NCI-H1930 (cell line): ENCODE data around the gene ZNF512B.

Experiments
- DNase-seq, 2 experiments: peaks; one replicate each; lab custom pipeline; 2025; lab: John Stamatoyannopoulos, UW

The ZNF512B gene

DNA sequence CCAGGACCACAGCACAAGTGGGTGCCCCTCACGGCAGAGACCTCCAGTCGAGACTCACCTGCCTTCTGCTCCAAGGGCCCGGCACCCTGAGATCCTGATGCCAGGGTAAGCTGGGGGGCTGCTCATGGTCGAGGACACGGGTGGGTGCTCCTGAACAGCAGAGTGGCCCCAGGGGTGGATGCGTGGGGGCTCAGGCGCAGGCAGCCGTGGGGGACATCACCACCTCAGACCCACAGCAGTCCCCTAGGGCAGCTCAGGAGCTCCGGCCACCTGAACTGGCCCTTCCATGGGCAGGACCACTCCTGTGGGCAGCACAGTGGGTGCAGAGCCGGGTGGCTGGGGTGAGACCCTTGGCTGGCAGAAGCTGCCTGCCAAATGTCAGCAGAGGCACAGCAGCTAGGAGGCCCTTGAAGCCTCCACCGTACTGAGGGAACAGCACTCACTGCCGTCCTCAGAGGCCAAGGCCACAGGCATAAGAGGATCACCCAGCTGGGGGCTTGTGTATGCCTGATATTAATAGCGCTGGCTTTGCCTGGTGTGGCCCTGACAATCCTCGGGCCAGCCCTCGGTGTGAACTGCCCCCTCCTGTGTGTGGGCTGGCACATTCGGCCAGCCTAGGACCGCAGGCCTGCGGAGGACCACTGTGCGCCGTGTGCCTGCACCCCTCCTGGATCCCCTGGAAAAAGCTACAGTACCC is 18.9 kb downstream of the ZNF512B start:
- no peak for DNase-seq

DNA sequence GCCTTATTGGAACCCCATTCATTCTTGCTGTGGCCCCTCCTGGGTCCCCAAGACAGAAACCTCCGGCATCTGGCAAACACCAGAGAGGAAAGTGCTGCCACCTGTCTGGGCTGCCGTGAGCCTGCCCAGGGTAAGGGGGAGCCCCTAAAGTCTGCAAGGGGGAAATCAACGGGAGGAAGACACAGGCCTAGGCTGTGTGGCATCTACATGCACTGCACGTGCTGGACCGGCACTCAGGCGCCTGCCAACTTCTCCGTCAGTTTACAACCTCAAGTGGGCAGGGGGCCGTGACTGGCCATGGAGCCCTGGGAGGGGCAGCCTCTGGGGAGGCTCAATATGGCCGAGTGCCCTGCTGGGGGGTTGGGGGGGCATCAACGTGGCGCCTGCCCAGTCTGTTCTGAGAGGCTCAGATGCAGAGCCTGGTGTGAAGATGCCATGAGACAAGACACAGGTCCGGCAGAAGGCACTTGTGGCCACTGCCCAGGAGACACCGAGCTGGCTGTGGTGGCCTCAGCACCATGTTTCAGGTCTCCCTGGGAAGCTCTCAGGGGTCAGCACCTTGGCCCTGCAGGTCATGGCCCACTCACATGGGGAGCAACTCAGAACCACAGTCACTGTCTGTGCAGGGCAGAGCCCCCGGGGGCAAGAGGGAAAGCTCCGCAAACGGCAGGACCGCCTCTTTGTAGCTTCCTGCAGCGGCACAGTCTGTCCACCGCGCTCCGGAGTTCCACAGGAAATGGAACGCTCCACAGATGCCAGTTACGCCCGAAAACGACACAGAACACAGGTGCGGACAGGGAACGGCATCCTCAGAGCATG is 21.9 kb downstream of the ZNF512B start:
- no peak for DNase-seq

DNA sequence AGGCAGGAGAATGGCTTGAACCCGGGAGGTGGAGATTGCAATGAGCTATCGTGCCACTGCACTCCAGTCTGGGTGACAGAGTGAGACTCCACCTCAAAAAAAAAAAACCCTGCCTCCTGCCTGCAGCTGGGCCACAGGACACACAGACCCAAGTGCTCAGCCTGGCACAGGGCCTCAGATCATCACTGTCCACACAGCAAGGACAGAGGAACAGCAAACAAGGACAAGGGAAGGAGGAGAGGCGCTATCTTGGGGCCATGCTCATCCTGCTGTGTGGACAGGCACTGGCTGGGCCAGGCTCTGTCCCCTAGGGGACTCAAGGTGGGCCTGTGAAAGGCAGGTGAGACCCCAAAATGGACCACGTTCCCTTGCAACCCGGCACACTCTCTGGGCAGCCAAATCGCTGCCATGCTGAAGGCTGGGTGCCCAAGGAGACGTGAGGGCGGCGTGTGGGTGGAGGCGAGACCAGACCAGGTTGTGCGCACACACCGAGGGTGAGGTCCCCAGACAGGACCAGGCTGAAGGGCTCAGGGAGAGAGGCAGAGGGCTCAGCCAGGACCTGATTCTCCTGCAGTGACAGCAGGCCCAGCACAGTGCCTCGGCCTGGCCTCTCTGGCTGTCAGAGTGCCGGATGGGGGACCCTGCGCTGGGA is 22.6 kb downstream of the ZNF512B start:
- DNase-seq = no peak

DNA sequence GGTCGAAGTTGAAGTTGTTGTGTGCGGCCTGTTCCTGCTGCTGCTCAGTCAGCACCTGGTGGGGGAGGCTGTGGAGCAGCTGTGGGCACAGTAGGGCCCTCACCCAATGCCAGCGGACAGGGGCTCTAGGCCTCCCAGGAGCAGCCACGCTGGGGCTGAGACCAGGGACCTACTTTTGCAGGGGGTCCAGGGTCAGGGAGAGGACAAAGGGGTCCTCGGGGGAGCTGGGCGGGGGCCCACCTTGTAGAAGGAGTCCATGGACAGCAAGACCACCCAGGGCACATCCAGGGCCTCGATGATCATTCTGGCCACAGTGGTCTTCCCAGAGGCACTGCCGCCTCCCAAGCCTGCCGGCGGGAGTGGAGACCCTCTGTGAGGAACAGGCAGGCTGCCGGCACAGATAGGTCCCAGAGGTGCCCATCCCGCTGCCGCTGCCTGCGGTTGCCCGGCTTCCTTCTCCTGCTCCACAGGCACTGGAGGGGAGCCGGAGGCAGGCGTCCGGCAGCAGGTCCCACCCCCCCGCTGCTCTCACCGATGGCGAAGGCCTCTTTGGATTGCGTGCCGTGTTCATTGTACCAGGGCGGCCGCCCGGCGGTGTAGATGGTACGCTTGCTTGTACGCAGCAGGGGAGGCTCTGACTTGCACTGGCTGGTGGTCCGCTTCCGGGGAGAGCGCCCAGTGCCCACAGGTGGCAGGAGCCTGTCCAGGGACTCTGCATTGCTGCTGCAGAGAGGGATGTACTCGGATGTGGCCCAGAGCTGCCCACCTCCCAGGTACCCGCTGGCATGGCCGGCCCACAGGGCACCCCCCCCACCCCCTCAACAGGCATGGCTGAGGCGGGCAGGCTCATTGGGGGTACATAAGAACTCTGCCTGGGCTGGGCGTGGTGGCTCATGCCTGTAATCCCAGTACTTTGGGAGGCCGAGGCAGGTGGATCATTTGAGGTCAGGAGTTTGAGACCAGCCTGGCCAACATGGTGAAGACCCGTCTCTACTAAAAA is 23.5 kb downstream of the ZNF512B start:
- DNase-seq = no peak

DNA sequence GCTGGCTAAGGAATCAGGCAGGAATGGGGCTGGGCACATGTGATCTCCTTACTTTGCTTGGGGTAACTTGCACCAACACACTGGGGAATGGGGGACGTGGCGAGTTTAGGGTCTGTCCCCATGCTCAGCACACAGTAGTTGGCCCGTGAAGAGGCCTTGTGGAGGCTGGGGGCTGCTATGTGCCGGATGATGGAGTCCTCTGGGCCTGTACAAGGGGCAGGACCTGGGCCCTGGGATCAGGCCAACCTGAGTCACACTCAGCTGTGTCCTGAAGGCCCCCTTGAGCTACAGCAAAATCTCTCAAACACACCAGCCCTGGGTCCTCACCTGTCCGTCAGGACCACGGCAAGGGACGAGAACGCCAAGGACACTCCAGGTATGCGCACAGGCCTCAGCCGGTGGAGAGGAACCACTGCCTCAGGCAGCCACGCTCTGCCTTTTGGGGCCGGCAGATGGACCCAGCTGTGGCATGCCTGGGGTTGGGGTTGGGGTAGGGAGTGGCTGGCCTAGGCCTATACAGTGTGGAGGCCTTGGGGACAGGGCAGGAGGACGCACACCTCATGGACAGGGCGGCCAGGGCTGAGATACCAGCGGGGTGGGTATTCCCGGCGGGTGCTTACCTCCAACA is 24.6 kb downstream of the ZNF512B start:
- no peak for DNase-seq

DNA sequence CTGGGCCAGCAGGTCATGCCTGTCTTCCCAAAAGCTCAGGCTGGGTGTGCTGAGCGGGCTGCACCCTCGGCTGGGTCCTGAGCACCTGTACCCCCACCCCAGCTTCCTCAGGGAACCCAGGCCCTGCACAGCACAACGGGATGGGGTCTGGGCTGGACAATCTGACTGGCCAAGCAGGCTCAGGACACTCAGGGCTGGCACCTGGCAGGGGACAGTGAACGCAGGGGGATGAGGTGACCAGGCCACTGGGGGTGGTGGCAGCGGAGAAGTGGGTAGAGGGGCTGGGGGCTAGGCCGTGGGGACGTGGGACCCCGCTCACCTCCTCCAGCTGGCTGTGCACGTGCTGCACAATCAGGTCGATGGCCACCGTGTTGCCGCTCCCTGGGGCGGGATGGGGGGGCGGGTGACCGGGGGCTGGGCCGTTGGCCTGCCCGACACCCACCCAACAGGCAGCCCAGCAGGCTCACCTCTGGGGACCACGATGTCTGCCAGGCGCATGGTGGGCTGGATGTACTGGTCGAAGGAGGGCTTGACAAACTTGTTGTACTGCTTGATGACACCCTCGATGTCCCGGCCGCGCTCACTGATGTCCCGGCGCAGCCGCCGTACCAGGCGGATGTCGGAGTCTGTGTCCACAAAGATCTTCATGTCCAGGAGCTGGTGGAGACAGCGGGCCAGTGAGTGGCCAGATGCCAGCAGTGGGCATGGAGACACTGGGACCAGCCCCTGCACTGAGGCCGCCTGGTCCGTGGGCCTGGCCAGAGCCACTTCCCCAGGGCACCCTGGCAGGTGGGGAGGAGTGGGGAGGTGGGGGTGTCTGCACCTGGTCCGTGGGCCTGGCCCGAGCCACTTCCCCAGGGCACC is 25.4 kb downstream of the ZNF512B start:
- DNase-seq = no peak

DNA sequence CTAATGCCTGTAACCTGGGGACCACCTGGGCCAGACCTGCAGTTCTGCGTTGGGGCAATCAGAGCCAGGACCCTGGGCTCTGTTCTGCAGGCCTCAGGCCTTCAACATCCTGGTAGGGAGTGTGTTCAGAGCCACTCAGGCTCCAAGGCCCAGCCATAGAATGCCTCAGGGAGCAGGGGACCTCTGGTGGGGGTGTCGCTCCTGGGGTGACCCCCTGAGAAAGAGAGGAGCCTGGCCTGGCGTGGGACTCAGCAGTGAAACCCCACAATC is 26.0 kb downstream of the ZNF512B start:
- no peak for DNase-seq

DNA sequence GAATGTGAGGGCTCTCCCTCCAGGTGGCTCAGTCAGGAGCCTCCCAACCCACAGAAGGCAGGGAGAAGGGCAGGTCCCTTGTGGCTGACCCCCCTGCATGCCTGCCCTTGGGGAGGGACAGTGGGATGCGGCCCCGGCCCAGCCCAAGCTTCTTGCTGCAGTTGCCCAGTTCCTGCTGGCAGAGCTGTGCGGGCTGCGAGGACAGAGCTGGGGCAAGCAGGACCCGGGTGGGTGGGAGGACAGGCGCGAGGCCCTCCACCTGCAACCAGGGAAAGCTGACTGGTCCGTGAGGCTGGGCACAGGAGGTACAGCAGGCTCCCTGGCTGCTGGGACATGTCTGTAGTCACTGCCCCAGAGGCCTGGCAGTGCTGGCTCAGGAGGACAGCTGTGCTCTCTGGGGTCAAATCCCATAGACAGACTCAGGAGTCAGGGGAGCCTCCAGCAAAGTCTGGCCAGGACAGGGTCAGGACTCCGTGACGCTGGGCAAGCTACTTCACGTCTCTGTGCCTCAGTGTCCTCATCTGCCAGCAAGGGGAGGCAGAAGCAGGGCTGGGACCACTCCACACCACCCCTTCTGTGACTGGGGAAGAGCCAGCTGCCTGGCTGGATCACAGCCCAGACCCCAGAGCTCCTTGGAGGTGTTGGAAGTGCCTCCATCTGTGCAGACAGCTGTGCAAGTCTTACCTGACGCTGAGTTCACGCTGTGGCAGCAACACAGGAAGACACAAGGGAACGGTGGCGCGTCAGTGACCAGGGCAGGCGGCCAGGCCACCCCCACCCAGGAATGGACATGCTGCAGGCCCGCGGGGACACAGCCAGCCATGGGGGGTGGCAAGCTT is 26.5 kb downstream of the ZNF512B start:
- DNase-seq = no peak

DNA sequence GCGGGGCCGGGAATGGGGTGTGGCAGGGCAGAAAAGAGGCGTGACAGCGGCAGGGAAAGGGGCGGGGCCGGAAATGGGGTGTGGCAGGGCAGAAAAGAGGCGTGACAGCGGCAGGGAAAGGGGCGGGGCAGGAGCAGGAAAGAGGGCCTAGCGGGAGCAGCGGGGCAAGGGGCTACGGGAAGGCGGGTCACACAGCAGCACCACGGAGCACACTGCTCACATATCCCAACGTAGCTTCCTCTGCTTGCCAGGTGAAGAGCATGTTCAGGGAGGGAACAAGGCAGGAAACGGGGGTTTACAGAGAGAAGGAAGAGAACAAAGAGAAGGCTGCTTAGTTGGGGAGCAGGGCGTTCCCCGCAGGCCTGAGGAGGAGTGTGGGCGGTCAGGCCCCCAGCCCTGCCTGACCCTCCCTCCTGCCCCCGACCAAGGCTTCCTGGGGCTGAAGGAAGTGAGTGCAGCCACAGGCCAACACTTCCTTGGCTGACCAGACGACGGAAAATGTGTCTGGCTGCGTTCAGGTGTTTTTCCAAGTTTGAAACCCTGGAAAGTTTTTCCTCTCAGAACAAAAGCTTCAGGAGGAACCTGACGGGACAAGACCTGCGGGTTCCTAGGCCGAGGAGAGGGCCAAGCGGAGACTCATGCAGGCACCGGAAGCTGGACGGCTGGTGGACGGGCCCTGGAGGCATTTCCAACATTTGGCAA is 27.3 kb downstream of the ZNF512B start:
- DNase-seq = no peak

DNA sequence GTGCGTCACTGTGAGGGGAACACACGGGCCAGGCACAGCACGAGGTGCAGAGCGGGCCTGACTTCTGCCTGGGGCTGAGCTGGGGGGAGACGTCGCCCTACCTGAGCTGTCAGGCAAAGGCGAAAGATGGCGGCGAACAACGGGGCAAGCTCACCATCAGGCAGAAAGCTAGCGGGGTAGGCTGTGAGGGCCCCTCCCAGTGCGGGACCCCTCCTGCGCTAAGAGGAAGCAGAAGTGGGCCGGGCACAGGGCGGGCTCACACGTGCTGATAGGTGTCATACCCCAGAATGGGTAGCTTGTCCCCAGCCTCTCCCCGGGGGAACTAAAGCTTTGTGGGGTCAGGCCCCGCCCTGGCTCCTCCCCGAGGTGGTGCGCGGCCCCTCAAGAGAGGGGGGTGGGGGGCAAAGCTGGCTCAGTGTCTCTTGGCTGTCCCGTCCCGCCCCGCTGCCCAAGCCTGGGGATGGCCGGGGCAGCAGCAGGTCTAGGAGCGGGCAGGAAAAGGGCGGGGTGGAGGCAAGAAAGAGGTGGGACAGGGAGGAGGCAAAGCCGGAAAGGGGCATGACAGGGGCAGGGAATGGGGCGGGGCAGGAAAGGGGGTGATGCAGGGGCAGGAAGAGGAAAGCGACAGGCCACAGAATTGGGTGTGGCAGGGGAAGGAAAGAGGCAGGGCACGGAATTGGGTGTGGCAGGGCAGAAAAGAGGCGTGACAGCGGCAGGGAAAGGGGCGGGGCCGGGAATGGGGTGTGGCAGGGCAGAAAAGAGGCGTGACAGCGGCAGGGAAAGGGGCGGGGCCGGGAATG is 28.2 kb downstream of the ZNF512B start:
- DNase-seq = no peak

DNA sequence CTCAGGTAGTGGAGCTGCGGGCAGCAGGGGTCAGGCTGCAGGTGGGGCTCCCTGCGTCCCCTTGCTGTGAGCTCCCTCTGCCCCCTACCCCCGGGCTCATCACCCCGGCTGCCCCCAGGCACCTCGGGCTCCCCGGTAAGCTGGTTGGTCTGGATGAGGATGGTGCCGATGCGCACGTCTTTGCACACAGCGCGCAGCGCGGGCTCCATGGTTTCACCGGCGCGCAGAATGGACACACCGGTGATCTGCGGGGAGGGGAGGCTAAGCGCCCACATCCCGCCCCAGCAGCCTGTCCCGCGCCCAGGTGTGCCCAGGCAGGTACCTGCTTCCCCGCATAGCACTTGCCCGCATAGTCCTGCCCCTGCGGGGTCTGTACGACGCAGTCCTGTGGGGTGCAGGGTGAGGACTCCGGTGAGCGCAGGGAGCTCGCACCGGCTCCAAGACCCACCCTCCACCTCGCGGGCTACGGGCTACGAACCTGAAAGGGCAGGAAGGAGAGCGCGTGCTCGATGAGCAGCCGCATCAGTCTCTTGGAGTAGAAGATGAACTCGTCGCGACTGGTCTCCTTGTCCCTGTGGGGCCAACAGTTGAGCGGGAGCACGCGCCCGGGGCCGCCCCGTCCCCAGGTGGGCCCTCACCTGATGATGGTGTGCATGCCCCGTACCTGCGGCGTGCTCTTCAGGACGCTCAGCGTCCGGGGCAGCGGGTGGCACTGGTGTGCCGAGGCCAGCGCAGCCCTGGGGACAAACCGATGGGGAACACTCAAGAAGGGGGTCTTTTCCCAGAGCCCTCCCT is 29.1 kb downstream of the ZNF512B start:
- DNase-seq = no peak

DNA sequence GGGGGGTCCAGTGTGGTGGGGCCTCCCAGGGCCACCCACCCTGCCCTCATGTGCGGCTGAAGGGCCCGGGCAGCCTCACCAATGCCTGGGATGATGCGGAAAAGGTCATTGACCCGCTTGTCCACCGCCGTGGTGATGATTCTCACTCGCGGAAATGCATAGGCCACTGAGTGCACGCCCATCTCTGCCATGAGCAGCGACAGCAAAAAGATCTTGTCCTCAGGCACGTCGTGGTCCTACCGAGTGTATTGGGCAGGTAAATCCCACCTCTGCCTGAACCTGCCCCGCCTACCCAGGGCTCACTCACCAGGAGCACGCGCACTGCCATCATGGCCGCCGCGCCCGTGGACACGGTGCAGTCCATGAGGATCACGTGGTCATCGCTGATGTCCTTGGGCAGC is 29.7 kb downstream of the ZNF512B start:
- DNase-seq = no peak

DNA sequence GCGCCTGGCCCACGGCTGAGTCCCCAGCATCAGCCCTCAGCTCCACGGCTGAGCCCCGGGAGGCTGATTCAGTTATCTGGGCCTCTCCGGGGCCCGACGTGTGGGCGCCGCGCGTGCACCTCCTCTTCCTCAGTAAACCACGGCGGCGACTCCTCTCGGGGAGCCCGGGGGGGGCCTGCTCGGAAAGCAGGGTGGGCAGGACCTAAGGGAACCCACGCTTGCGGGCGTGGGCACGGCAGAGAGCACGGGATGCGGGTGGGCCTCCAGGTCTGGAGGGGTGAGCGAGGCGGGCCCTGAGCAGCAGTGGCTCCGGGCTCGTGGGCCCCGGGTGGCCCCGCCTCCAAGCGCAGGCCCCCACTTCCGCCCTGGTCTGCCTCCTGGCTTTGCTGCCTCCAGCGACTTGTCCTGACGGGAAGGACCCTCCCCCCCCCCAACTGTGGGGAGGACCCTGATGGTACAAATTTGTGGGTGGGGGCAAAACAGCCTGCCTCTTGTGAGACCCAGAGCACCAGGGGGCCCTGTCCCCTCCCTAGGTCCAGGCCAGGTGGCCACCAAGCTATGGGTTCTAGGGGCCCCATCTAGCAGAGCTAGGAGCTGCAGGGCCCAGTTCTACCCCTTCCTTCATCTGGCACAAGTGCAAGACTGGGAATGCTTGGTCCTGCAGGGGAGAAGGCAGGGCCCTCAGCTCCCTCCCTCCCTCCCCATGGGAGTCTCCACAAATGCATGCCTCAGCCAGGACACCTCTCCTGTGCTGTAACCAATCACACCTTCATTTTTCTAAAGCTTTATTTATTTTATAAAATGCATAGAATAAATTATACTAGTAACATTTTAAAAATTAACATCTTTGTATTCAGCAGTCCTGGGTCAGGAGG is 30.4 kb downstream of the ZNF512B start:
- DNase-seq = no peak

DNA sequence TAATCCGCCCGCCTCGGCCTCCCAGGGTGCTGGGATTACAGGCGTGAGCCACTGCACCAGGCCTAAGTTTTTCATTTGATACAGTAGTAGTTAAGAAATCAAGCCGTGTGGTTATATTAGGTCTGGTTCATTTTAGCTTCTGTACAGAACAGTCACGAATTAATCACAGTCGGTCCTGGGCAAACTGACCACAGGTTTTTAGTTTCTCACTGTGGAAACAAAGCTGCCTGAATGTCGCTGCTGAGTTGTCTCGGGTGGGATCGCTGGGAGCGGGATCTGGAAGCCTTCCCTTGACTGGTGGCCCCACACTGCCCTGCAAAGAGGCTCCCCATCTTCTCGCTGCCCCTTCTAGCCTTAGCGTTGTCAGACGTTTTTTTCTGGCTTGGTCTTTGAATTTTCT is 32.1 kb downstream of the ZNF512B start:
- no peak for DNase-seq

DNA sequence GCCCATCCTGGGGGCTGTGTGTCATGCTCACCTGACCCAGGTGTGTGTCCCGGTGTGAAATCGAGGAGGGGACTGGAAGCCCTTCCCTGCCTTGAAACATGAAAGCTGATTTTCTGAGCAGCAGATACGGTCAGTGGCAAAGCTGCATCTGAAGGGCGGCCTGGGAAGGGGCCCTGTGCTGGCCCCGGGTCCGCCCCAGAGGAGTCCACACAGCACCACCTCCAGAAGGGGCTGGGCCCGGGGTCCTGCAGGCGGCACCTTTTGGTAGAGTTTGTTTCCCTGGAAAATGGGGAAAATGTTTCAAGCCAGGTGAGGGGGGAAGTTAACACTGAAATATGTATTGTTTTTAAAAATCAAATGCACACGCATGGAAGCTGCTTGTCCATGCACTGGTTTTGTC is 34.3 kb downstream of the ZNF512B start:
- DNase-seq = no peak

DNA sequence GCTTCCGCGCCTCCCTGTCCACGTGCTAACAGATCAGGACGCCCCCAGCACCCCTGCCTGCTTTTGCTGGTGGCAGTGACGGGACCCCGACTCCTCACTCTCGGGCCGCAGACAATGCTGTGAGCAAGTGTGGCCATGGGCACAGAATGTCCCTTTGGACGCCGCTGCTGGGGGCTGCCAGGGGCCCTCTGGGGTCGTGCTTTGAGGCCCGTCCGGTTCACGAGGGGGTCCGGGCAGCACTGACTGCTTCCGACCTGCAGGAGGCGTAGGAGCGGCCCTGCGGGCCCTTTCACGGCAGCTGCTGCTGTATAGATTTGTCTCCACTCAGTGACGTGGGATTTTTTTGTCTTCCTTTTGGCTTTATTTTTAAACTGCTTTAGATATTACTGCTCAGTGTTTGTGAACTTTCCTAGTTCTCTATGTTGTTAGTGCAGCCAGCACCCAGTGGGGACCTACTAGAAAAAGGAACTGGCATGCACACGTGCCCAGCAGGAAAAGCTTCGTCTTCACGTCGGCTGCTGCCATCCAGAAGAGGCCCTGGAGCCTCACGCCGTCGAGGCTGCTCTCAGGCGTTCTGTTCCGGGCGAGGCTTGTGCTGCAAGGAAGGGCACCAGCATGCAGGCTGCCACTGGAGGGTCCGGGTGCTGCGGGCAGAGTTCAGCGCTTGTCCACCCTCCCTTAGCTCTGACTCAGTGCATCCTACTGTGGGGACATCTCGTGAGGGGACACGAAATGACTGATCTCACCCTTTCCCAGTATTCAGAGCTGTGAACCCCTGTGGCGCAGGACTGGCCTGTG is 35.3 kb downstream of the ZNF512B start:
- no peak for DNase-seq
